ENCODE data around the gene CAMK1D.

Gene CAMK1D

GRCh38 chr10:12769323-12770044 lies 420.1 kb downstream of the CAMK1D start:
- intact Hi-C loops (cut with DNase I; ENCODE audit: low total_unique reads), result no loop called here
- Histone ChIP-seq H3K9me3 (no peaks in the 10 kb centered on the region), H3K4me1 (no peaks in the 10 kb centered on the region), H3K27ac (no peak overlapping the region), H3K4me3 (no peak overlapping the region), H3K36me3 (peaks cover 0 to 9% (median 5%) of the 10 kb centered on the region in 3 donors), H3K27me3 (no peaks in the 10 kb centered on the region)
- TF ChIP-seq CTCF (IDR thresholded peaks at IDR 0.05), result no peak
- no peak for DNase-seq

GRCh38 chr10:12771981-12772760 lies 422.8 kb downstream of the CAMK1D start:
- intact Hi-C loops (cut with DNase I; ENCODE audit: low total_unique reads), result no loop called here
- no peaks in the 10 kb centered on the region for H3K27me3 ChIP-seq

GRCh38 chr10:12772797-12773587 lies 423.6 kb downstream of the CAMK1D start:
- Histone ChIP-seq H3K9me3 (no peaks in the 10 kb centered on the region), H3K4me1 (no peaks in the 10 kb centered on the region), H3K4me3 (no peak overlapping the region), H3K36me3 (peaks cover 0 to 9% (median 5%) of the 10 kb centered on the region in 3 donors), H3K27me3 (no peaks in the 10 kb centered on the region), H3K27ac (no peak overlapping the region)
- no peak for TF ChIP-seq CTCF (IDR thresholded peaks at IDR 0.05)
- DNase-seq, result no peak
- intact Hi-C loops (cut with DNase I; ENCODE audit: low total_unique reads), result no loop called here

More at GRCh38 chr10:12771981-12772760, 422.8 kb downstream of the CAMK1D start:
- Histone ChIP-seq H3K9me3 (no peaks in the 10 kb centered on the region), H3K4me1 (no peaks in the 10 kb centered on the region), H3K4me3 (no peak overlapping the region), H3K36me3 (peaks cover 0 to 9% (median 5%) of the 10 kb centered on the region in 3 donors), H3K27ac (no peak overlapping the region)
- DNase-seq, result no peak
- no peak for TF ChIP-seq CTCF (IDR thresholded peaks at IDR 0.05)

GRCh38 chr10:12774204-12774894 lies 425.0 kb downstream of the CAMK1D start:
- Histone ChIP-seq H3K27ac (no peak overlapping the region), H3K4me3 (no peak overlapping the region), H3K36me3 (peaks cover 0 to 9% (median 5%) of the 10 kb centered on the region in 3 donors), H3K4me1 (no peaks in the 10 kb centered on the region), H3K9me3 (no peaks in the 10 kb centered on the region), H3K27me3 (no peaks in the 10 kb centered on the region)
- intact Hi-C loops (cut with DNase I; ENCODE audit: low total_unique reads), result no loop called here
- TF ChIP-seq CTCF (IDR thresholded peaks at IDR 0.05), result no peak
- DNase-seq, result no peak
